Ascending aorta (tissue), 2 donors: Measurements from ENCODE around the gene UTP4. TPM values are rescaled to one million over a fixed set of nuclear protein-coding genes. Genes with fewer than 3 reads are reported as not detected.

Experiments
- DNase-seq, 2 donors: peaks; one replicate each; pipeline ENCODE4 v3.0.0-alpha.2; 2019; ENCODE audit warnings: low spot score in 2 of 2
- H3K27ac ChIP-seq, 2 donors: fragments of 200-600 bp; sonication (generic); one replicate each; pipeline ENCODE4 v1.5.1; 2016 to 2017; ENCODE audit warnings: mild to moderate bottlenecking in 1 of 2
- H3K27me3 ChIP-seq: fragments of 200-600 bp; sonication (generic); one replicate; pipeline ENCODE4 v1.5.1; 2017
- H3K36me3 ChIP-seq, 2 donors: fragments of 200-600 bp; sonication (generic); one replicate each; pipeline ENCODE4 v1.5.1; 2016
- H3K4me1 ChIP-seq, 2 donors: fragments of 200-600 bp; sonication (generic); one replicate each; pipeline ENCODE4 v1.5.1; 2016 to 2017; ENCODE audit warnings: mild to moderate bottlenecking in 1 of 2
- H3K4me3 ChIP-seq, 2 donors: fragments of 200-600 bp; sonication (generic); one replicate each; pipeline ENCODE4 v1.5.1; 2016 to 2017; ENCODE audit warnings: mild to moderate bottlenecking in 1 of 2
- H3K9me3 ChIP-seq, 2 donors: fragments of 200-600 bp; sonication (generic); one replicate each; pipeline ENCODE4 v1.5.1; 2016
- CTCF ChIP-seq, 3 experiments: fragments of 200-600 bp in 2 of 3; fragments of 450-650 bp in 1 of 3; sonication (generic) in 2 of 3; IDR thresholded peaks; one replicate each; pipeline ENCODE4 v1.5.1; 2016 to 2019; ENCODE audit warnings: antibody characterized with exemption in 3 of 3, mild to moderate bottlenecking in 1 of 3, moderate library complexity in 1 of 3
- intact Hi-C: fragments of 100-400 bp; cut with DNase I; formaldehyde crosslinking; loops from one replicate; pipeline ENCODE4 v1.15.1; 2023
- total RNA-seq: library from RNA; depleted of rRNA; stranded (reverse); fragments of >200 nt; gene quantifications from one replicate; pipeline ENCODE4 v1.1.0, GENCODE V29; 2016

UTP4 gene
- total RNA-seq, 1 donor from 2014 or later = 45.9 TPM

DNA sequence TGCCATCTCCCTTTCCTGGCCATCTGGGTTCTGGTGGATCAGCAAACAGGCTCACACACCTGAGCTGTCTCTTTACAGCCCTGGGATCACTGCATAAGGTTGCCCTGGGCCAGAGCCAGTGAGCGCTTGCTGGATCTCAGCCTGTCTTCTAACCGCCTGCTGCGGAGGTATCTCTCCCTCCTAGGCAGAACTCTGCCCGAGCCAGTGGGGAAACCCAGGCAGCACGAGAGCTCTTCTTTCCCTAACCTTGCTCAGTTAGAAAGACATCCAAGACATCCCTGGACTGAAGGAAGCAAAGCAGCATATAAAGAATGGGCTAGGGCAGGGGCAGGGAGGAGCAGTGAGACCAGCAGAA is 20.6 kb upstream of the UTP4 start:
- Histone ChIP-seq H3K36me3 (peaks cover 7 to 39% of the 10 kb centered on the region in 2 donors), H3K4me1 (peaks cover 11 to 18% of the 10 kb centered on the region in 2 donors)
- DNase-seq = no peak

GRCh38 chr16:69112285-69113129 is 19.9 kb upstream of the UTP4 start:
- H3K36me3 ChIP-seq = peaks cover 7 to 40% of the 10 kb centered on the region in 2 donors
- no peaks in the 10 kb centered on the region for H3K27me3 ChIP-seq
- no peak overlapping the region for H3K27ac ChIP-seq
- TF ChIP-seq CTCF (IDR thresholded peaks at IDR 0.05) = peak; percentile 33 to 62 (median 49)
- no peak for DNase-seq
- no peaks in the 10 kb centered on the region for H3K9me3 ChIP-seq
- H3K4me1 ChIP-seq = peaks cover 4 to 18% of the 10 kb centered on the region in 2 donors
- no peak overlapping the region for H3K4me3 ChIP-seq
- intact Hi-C loops = no loop called here

More for the DNA sequence above, 20.6 kb upstream of the UTP4 start:
- Histone ChIP-seq H3K4me3 (no peak overlapping the region), H3K27ac (no peak overlapping the region), H3K9me3 (no peaks in the 10 kb centered on the region), H3K27me3 (no peaks in the 10 kb centered on the region)
- no peak for TF ChIP-seq CTCF (IDR thresholded peaks at IDR 0.05)
- intact Hi-C loops = no loop called here

DNA sequence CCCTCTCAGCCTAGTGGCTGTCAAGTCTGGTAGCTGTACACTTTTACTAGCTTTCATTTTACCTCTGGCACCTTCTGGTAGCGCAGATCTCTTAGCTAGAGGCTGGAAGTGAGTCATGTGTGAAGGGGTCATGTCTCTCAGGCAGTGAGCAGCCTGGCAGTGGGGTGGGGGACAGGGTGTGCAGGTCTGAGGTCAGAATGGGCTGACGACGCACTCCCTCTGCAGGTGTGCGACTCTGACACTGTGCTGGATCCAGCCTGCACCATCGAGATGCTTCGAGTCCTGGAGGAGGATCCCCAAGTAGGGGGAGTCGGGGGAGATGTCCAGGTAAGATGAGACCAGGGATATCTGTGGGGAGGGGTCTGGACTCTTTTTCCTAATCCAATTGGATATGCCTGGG is 19.2 kb upstream of the UTP4 start:
- TF ChIP-seq CTCF (IDR thresholded peaks at IDR 0.05) = no peak
- DNase-seq = no peak
- Histone ChIP-seq H3K36me3 (peaks cover 7 to 45% of the 10 kb centered on the region in 2 donors), H3K4me3 (no peak overlapping the region), H3K27ac (no peak overlapping the region), H3K9me3 (no peaks in the 10 kb centered on the region), H3K27me3 (no peaks in the 10 kb centered on the region), H3K4me1 (peaks cover under 1 to 11% of the 10 kb centered on the region in 2 donors)
- intact Hi-C loops = no loop called here

GRCh38 chr16:69114346-69114975 is 18.0 kb upstream of the UTP4 start:
- H3K36me3 ChIP-seq = peaks cover 16 to 54% of the 10 kb centered on the region in 2 donors
- H3K27ac ChIP-seq = no peak overlapping the region
- no peak overlapping the region for H3K4me3 ChIP-seq
- DNase-seq = no peak
- no peaks in the 10 kb centered on the region for H3K27me3 ChIP-seq
- intact Hi-C loops = no loop called here
- TF ChIP-seq CTCF (IDR thresholded peaks at IDR 0.05) = no peak
- peaks cover 0 to 10% of the 10 kb centered on the region in 2 donors for H3K4me1 ChIP-seq
- no peaks in the 10 kb centered on the region for H3K9me3 ChIP-seq

DNA sequence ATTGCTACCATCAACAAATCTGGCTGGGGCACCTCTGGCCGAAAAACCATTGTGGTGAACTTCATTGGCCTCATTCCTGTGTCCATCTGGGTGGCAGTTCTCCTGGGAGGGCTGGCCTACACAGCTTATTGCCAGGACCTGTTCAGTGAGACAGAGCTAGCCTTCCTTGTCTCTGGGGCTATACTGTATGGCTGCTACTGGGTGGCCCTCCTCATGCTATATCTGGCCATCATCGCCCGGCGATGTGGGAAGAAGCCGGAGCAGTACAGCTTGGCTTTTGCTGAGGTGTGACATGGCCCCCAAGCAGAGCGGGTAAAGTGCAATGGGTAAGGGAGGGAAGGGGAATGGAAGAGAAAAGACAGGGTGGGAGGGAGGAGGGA is 17.5 kb upstream of the UTP4 start:
- Histone ChIP-seq H3K9me3 (no peaks in the 10 kb centered on the region), H3K4me1 (peaks cover 0 to 10% of the 10 kb centered on the region in 2 donors), H3K36me3 (peaks cover 21 to 54% of the 10 kb centered on the region in 2 donors), H3K27me3 (no peaks in the 10 kb centered on the region), H3K4me3 (no peak overlapping the region), H3K27ac (no peak overlapping the region)
- no peak for TF ChIP-seq CTCF (IDR thresholded peaks at IDR 0.05)
- no peak for DNase-seq
- intact Hi-C loops = no loop called here
